Measurements from ENCODE around the gene RAB43. TPM values are rescaled to one million over a fixed set of nuclear protein-coding genes. Genes with fewer than 3 reads are reported as not detected.

RAB43 gene
- polyA plus RNA-seq, 1 donor from 2014 or later = 0.57 TPM

DNA sequence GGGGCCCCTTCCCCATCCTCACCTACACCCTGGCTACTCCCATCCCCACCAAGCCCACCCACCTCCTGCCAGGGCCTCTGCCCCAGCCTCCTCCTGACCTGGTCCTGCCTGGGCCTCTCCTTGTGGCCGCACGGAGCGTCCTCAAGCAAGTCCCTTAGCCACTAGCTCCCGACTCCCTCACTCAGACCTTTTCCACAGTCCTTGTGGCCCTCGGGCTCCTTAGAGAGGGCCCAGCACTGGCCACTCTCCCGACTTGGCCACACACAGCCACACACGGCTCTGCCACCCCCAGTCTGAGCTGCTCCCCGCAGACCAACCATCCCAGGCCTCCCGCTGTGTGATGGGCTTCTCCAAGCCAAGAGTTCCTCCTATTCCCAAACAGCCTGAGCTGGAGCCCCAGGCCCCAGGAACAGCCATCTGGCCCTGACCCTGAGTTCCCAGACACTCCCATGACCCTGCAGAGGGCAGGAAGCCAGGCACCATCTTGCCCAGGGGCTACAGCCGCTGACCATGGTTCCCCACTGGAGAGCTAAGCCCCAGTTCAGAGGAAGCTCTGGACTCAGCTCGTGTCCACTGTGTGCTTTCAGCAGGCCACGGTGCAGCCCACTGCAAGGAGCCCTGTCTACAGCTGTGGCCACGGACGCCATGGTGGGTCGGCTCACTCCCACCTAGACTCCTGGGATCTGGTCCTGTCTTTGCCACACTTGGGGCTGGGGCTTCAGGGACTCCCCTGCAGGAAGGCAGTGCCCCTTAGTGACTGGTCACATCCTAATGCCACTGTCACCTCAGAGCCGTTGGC, 7.0 kb upstream of the RAB43 start:
- Histone ChIP-seq H3K4me3 (ENCODE audit: low read length) (no peak overlapping the region), H2AFZ (ENCODE audit: low read depth, low read length) (no peak overlapping the region), H3K4me2 (ENCODE audit: low read length) (no peak overlapping the region), H3K27ac (ENCODE audit: low read length) (no peak overlapping the region), H3K27me3 (ENCODE audit: insufficient read depth, low read depth, low read length) (no peaks in the 10 kb centered on the region), H3K9me2 (ENCODE audit: insufficient read depth, low read length) (no peaks in the 10 kb centered on the region), H3K36me3 (ENCODE audit: insufficient read depth, low read length) (peaks cover 7% of the 10 kb centered on the region), H3K9ac (ENCODE audit: low read length) (no peak overlapping the region), H3K79me2 (replicated peaks; ENCODE audit: insufficient read depth, low read length) (no peaks in the 10 kb centered on the region), H4K20me1 (ENCODE audit: insufficient read depth) (no peaks in the 10 kb centered on the region), H3K9me3 (ENCODE audit: low read length) (no peaks in the 10 kb centered on the region), H3F3A (ENCODE audit: insufficient read depth, low read length, poor library complexity, severe bottlenecking) (no peaks in the 10 kb centered on the region)
- TF ChIP-seq MXI1 (conservative IDR thresholded peaks at IDR 0.05; ENCODE audit: poor library complexity, severe bottlenecking) = no peak
- TF ChIP-seq, protein P1, sequence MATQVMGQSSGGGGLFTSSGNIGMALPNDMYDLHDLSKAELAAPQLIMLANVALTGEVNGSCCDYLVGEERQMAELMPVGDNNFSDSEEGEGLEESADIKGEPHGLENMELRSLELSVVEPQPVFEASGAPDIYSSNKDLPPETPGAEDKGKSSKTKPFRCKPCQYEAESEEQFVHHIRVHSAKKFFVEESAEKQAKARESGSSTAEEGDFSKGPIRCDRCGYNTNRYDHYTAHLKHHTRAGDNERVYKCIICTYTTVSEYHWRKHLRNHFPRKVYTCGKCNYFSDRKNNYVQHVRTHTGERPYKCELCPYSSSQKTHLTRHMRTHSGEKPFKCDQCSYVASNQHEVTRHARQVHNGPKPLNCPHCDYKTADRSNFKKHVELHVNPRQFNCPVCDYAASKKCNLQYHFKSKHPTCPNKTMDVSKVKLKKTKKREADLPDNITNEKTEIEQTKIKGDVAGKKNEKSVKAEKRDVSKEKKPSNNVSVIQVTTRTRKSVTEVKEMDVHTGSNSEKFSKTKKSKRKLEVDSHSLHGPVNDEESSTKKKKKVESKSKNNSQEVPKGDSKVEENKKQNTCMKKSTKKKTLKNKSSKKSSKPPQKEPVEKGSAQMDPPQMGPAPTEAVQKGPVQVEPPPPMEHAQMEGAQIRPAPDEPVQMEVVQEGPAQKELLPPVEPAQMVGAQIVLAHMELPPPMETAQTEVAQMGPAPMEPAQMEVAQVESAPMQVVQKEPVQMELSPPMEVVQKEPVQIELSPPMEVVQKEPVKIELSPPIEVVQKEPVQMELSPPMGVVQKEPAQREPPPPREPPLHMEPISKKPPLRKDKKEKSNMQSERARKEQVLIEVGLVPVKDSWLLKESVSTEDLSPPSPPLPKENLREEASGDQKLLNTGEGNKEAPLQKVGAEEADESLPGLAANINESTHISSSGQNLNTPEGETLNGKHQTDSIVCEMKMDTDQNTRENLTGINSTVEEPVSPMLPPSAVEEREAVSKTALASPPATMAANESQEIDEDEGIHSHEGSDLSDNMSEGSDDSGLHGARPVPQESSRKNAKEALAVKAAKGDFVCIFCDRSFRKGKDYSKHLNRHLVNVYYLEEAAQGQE (IDR thresholded peaks at IDR 0.05; ENCODE audit: borderline replicate concordance) = no peak
- TF ChIP-seq, protein P2, sequence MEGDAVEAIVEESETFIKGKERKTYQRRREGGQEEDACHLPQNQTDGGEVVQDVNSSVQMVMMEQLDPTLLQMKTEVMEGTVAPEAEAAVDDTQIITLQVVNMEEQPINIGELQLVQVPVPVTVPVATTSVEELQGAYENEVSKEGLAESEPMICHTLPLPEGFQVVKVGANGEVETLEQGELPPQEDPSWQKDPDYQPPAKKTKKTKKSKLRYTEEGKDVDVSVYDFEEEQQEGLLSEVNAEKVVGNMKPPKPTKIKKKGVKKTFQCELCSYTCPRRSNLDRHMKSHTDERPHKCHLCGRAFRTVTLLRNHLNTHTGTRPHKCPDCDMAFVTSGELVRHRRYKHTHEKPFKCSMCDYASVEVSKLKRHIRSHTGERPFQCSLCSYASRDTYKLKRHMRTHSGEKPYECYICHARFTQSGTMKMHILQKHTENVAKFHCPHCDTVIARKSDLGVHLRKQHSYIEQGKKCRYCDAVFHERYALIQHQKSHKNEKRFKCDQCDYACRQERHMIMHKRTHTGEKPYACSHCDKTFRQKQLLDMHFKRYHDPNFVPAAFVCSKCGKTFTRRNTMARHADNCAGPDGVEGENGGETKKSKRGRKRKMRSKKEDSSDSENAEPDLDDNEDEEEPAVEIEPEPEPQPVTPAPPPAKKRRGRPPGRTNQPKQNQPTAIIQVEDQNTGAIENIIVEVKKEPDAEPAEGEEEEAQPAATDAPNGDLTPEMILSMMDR (IDR thresholded peaks at IDR 0.05; ENCODE audit: poor library complexity, severe bottlenecking) = no peak

DNA sequence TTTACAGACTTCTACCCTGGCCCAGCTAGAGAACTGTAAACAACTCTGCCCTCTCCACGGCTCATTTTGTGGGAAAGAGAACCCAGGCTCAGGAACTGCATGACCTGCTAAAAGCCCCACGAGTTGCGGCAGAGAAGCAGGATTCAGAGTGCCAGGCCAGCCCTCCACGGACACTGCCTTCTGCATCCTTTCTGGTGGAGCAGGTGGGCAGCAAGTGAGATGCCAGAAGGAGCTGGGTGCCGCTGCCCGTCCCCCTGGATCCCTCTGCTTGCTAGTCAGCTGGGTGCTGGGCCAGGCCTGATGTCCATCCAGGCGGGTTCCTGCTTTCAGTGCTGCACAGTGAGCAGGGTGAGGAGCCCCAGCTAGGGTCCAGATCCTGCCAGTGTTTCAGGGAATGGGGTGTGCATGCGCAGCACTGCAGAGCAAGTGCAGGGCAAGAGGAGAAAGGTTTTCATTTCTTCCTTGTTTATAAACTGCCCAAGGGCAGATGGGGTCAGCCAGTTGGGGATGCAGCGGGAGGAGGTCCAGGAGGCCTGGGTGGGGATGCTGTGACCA, 5.2 kb upstream of the RAB43 start:
- no peak for TF ChIP-seq POLR2AphosphoS5 (IDR thresholded peaks at IDR 0.05)
- TF ChIP-seq, protein P2 (IDR thresholded peaks at IDR 0.05; ENCODE audit: poor library complexity, severe bottlenecking) = no peak
- no peak for TF ChIP-seq EP300 (conservative IDR thresholded peaks at IDR 0.05; ENCODE audit: poor library complexity, severe bottlenecking)
- TF ChIP-seq, protein P1 (IDR thresholded peaks at IDR 0.05; ENCODE audit: borderline replicate concordance) = no peak
- Histone ChIP-seq H3K27me3 (ENCODE audit: insufficient read depth, low read depth, low read length) (no peaks in the 10 kb centered on the region), H3K9me3 (ENCODE audit: low read length) (no peaks in the 10 kb centered on the region), H2AFZ (ENCODE audit: low read depth, low read length) (no peak overlapping the region), H3F3A (ENCODE audit: insufficient read depth, low read length, poor library complexity, severe bottlenecking) (no peaks in the 10 kb centered on the region), H3K79me2 (replicated peaks; ENCODE audit: insufficient read depth, low read length) (no peaks in the 10 kb centered on the region), H3K9ac (ENCODE audit: low read length) (no peak overlapping the region), H3K9me2 (ENCODE audit: insufficient read depth, low read length) (no peaks in the 10 kb centered on the region), H3K4me2 (ENCODE audit: low read length) (no peak overlapping the region), H4K20me1 (ENCODE audit: insufficient read depth) (no peaks in the 10 kb centered on the region), H3K36me3 (ENCODE audit: insufficient read depth, low read length) (peaks cover 7% of the 10 kb centered on the region), H3K27ac (ENCODE audit: low read length) (no peak overlapping the region), H3K4me3 (ENCODE audit: low read length) (no peak overlapping the region)
